Activated T-helper 17 cell treated with anti-CD3 and anti-CD28 coated beads, Interleukin-2, amount 50 U/mL, for 72 hours (primary cell): Measurements from ENCODE around the gene TUBD1. TPM values are rescaled to one million over a fixed set of nuclear protein-coding genes. Genes with fewer than 3 reads are reported as not detected.
"Not testable (repeated sequence)": the region's sequence is repeated elsewhere in the genome, so short reads cannot be mapped to it uniquely, and the experiment has no call there.

Experiments
- ATAC-seq: fragments of 150-1000 bp; cut with Tn5 transposase; replicated peaks from 2 replicates; pipeline ENCODE4 v1.10.0; 2021; ENCODE audit warnings: mild to moderate bottlenecking, moderate library complexity
- H3K27ac Mint-ChIP-seq: one replicate; pipeline ENCODE4 v1.8.0; 2022; ENCODE audit warnings: mixed read lengths
- H3K27me3 Mint-ChIP-seq: one replicate; pipeline ENCODE4 v1.8.0; 2022; ENCODE audit warnings: mixed read lengths
- H3K36me3 Mint-ChIP-seq: one replicate; pipeline ENCODE4 v1.8.0; 2022; ENCODE audit warnings: low read depth, mild to moderate bottlenecking, mixed read lengths
- H3K4me1 Mint-ChIP-seq: one replicate; pipeline ENCODE4 v1.8.0; 2022; ENCODE audit warnings: mixed read lengths
- H3K4me3 Mint-ChIP-seq: one replicate; pipeline ENCODE4 v1.8.0; 2022; ENCODE audit warnings: mild to moderate bottlenecking, mixed read lengths
- H3K9me3 Mint-ChIP-seq: one replicate; pipeline ENCODE4 v1.8.0; 2022; ENCODE audit warnings: mixed read lengths
- total RNA-seq, 2 donors: library from RNA; stranded (reverse); gene quantifications; one replicate each; pipeline ENCODE4 v1.2.3, GENCODE V29; 2022

TUBD1 gene
- total RNA-seq, 2 donors from 2014 or later = 12.8 to 18.1 TPM

- H3K9me3 Mint-ChIP-seq = no peaks in the 10 kb centered on the region
Observed at GRCh38 chr17:59844884-59845594, 47.7 kb downstream of the TUBD1 start.

GRCh38 chr17:59842901-59843652 is 49.7 kb downstream of the TUBD1 start:
- peak; percentile 67 for ATAC-seq
- Mint-ChIP-seq H3K27me3 (no peaks in the 10 kb centered on the region), H3K4me1 (peaks cover 21% of the 10 kb centered on the region), H3K9me3 (no peaks in the 10 kb centered on the region), H3K27ac (peak overlapping the region; percentile 100), H3K36me3 (peaks cover 67% of the 10 kb centered on the region), H3K4me3 (peak overlapping the region; percentile 96)

More at GRCh38 chr17:59844884-59845594, 47.7 kb downstream of the TUBD1 start:
- H3K27me3 Mint-ChIP-seq = no peaks in the 10 kb centered on the region
- H3K36me3 Mint-ChIP-seq = peaks cover 48% of the 10 kb centered on the region
- peak overlapping the region; percentile 100 for H3K27ac Mint-ChIP-seq
- ATAC-seq = no peak
- peaks cover 31% of the 10 kb centered on the region for H3K4me1 Mint-ChIP-seq
- H3K4me3 Mint-ChIP-seq = peak overlapping the region; percentile 96

GRCh38 chr17:59841882-59842263 is 50.9 kb downstream of the TUBD1 start:
- ATAC-seq, H3K27me3 Mint-ChIP-seq, H3K9me3 Mint-ChIP-seq: not testable (repeated sequence)
- Mint-ChIP-seq H3K4me1 (peaks cover 23% of the 10 kb centered on the region), H3K36me3 (peaks cover 79% of the 10 kb centered on the region), H3K4me3 (peak overlapping the region; percentile 96), H3K27ac (peak overlapping the region; percentile 100)

GRCh38 chr17:59841091-59841881 is 51.5 kb downstream of the TUBD1 start:
- Mint-ChIP-seq H3K4me1 (peaks cover 25% of the 10 kb centered on the region), H3K4me3 (peak overlapping the region; percentile 96), H3K27ac (peak overlapping the region; percentile 100), H3K36me3 (peaks cover 85% of the 10 kb centered on the region)
- not testable (repeated sequence) for H3K27me3 Mint-ChIP-seq, ATAC-seq, H3K9me3 Mint-ChIP-seq

GRCh38 chr17:59840329-59841090 is 52.2 kb downstream of the TUBD1 start:
- ATAC-seq = no peak
- Mint-ChIP-seq H3K9me3 (no peaks in the 10 kb centered on the region), H3K4me3 (peak overlapping the region; percentile 96), H3K27me3 (no peaks in the 10 kb centered on the region), H3K36me3 (peaks cover 90% of the 10 kb centered on the region), H3K27ac (peak overlapping the region; percentile 100), H3K4me1 (peaks cover 17% of the 10 kb centered on the region)

- Mint-ChIP-seq H3K4me1 (peaks cover 15% of the 10 kb centered on the region), H3K4me3 (peak overlapping the region; percentile 96), H3K27me3 (no peaks in the 10 kb centered on the region), H3K27ac (peak overlapping the region; percentile 100), H3K9me3 (no peaks in the 10 kb centered on the region), H3K36me3 (peaks cover 85% of the 10 kb centered on the region)
- no peak for ATAC-seq
Observed at GRCh38 chr17:59839651-59840328, 53.0 kb downstream of the TUBD1 start.

GRCh38 chr17:59838052-59838916 is 54.5 kb downstream of the TUBD1 start:
- Mint-ChIP-seq H3K9me3 (no peaks in the 10 kb centered on the region), H3K4me1 (peaks cover 18% of the 10 kb centered on the region), H3K36me3 (peaks cover 90% of the 10 kb centered on the region), H3K27ac (peak overlapping the region; percentile 100), H3K27me3 (no peaks in the 10 kb centered on the region), H3K4me3 (peak overlapping the region; percentile 96)
- no peak for ATAC-seq

GRCh38 chr17:59837308-59838051 is 55.3 kb downstream of the TUBD1 start:
- Mint-ChIP-seq H3K4me1 (peaks cover 18% of the 10 kb centered on the region), H3K4me3 (peak overlapping the region; percentile 96), H3K9me3 (no peaks in the 10 kb centered on the region), H3K27me3 (no peaks in the 10 kb centered on the region), H3K36me3 (peaks cover 88% of the 10 kb centered on the region), H3K27ac (peak overlapping the region; percentile 100)
- peak; percentile 77 for ATAC-seq

- no peak for ATAC-seq
- Mint-ChIP-seq H3K9me3 (no peaks in the 10 kb centered on the region), H3K4me1 (peaks cover 31% of the 10 kb centered on the region), H3K27me3 (no peaks in the 10 kb centered on the region), H3K36me3 (peaks cover 78% of the 10 kb centered on the region), H3K27ac (peak overlapping the region; percentile 89), H3K4me3 (peak overlapping the region; percentile 95)
Observed at GRCh38 chr17:59832883-59833379, 59.8 kb downstream of the TUBD1 start.

GRCh38 chr17:59830846-59831486 is 61.8 kb downstream of the TUBD1 start:
- Mint-ChIP-seq H3K36me3 (peaks cover 78% of the 10 kb centered on the region), H3K4me3 (peak overlapping the region; percentile 95), H3K4me1 (peaks cover 33% of the 10 kb centered on the region), H3K9me3 (no peaks in the 10 kb centered on the region), H3K27ac (peak overlapping the region; percentile 99), H3K27me3 (no peaks in the 10 kb centered on the region)
- no peak for ATAC-seq

- Mint-ChIP-seq H3K36me3 (peaks cover 82% of the 10 kb centered on the region), H3K27me3 (no peaks in the 10 kb centered on the region), H3K27ac (peak overlapping the region; percentile 99), H3K4me1 (peaks cover 41% of the 10 kb centered on the region), H3K9me3 (no peaks in the 10 kb centered on the region), H3K4me3 (peak overlapping the region; percentile 95)
- peak; percentile 8 for ATAC-seq
Observed at GRCh38 chr17:59830007-59830630, 62.6 kb downstream of the TUBD1 start.
